Keratinocyte (primary cell): ENCODE data around the gene PLEKHF1. TPM values are rescaled to one million over a fixed set of nuclear protein-coding genes. Genes with fewer than 3 reads are reported as not detected.

Experiments
- DNase-seq: peaks from one replicate; pipeline ENCODE4 v3.0.0-alpha.2; 2011; ENCODE audit warnings: low read depth, missing footprints, low spot score
- FAIRE-seq: peaks from 2 replicates; lab custom pipeline; 2011; peaks lifted over from hg19 to GRCh38; lab: Jason Lieb, UNC
- H2AFZ ChIP-seq: 2 replicates; pipeline ENCODE4 v1.6.0; 2012; ENCODE audit warnings: low read length, control low read depth, inconsistent platforms; ENCODE audit not compliant: control insufficient read depth
- H3K27ac ChIP-seq: 2 replicates; pipeline ENCODE4 v1.5.1; 2011; ENCODE audit warnings: low read length; ENCODE audit not compliant: control insufficient read depth, insufficient read depth
- H3K27me3 ChIP-seq: 3 replicates; pipeline ENCODE4 v1.6.0; 2011; ENCODE audit warnings: low read length; ENCODE audit not compliant: control insufficient read depth, insufficient read depth; ENCODE audit errors: extremely low read depth
- H3K36me3 ChIP-seq, 2 experiments: 2 replicates in 1 of 2; 3 replicates in 1 of 2; pipeline ENCODE4 v1.5.1; 2011; ENCODE audit warnings: low read length in 2 of 2, mild to moderate bottlenecking in 1 of 2; ENCODE audit not compliant: control insufficient read depth in 2 of 2, insufficient read depth in 2 of 2; ENCODE audit errors: extremely low read depth in 1 of 2
- H3K4me1 ChIP-seq: 3 replicates; pipeline ENCODE4 v1.5.1; 2011; ENCODE audit warnings: low read length; ENCODE audit not compliant: control insufficient read depth, insufficient read depth; ENCODE audit errors: extremely low read depth
- H3K4me2 ChIP-seq: 3 replicates; pipeline ENCODE4 v1.6.0; 2011; ENCODE audit warnings: low read depth, low read length; ENCODE audit not compliant: control insufficient read depth, insufficient read depth; ENCODE audit errors: extremely low read depth
- H3K4me3 ChIP-seq, 3 experiments: fragments of 200-600 bp in 1 of 3; sonication (generic) in 1 of 3; 2 replicates in 2 of 3; 3 replicates in 1 of 3; pipeline ENCODE4 v1.5.1; 2011 to 2016; ENCODE audit warnings: low read length in 3 of 3, mild to moderate bottlenecking in 3 of 3, control low read depth in 2 of 3, inconsistent platforms in 1 of 3, low read depth in 1 of 3, mixed read lengths in 1 of 3, mixed run types in 1 of 3, moderate library complexity in 1 of 3; ENCODE audit not compliant: control insufficient read depth in 2 of 3, insufficient read depth in 2 of 3; ENCODE audit errors: extremely low read depth in 1 of 3
- H3K79me2 ChIP-seq: 2 replicates; pipeline ENCODE4 v1.6.0; 2012; ENCODE audit warnings: low read length; ENCODE audit not compliant: control insufficient read depth, insufficient read depth
- H3K9ac ChIP-seq: 3 replicates; pipeline ENCODE4 v1.6.0; 2011; ENCODE audit warnings: low read length; ENCODE audit not compliant: control insufficient read depth, insufficient read depth; ENCODE audit errors: extremely low read depth
- H3K9me1 ChIP-seq: 3 replicates; pipeline ENCODE4 v1.6.0; 2011; ENCODE audit warnings: low read length; ENCODE audit not compliant: control insufficient read depth, insufficient read depth; ENCODE audit errors: extremely low read depth
- H3K9me3 ChIP-seq: 2 replicates; pipeline ENCODE4 v1.5.1; 2012; ENCODE audit warnings: low read depth, low read length; ENCODE audit not compliant: control insufficient read depth
- H4K20me1 ChIP-seq: 3 replicates; pipeline ENCODE4 v1.6.0; 2011; ENCODE audit warnings: low read length; ENCODE audit not compliant: control insufficient read depth, insufficient read depth; ENCODE audit errors: extremely low read depth
- EZH2 ChIP-seq: IDR thresholded peaks from one replicate; pipeline ENCODE4 v1.6.1; 2012; ENCODE audit warnings: inconsistent platforms, mild to moderate bottlenecking, low read length, moderate library complexity
- dilution Hi-C: fragments of 300-500 bp; cut with MboI; formaldehyde crosslinking; loops from one replicate; pipeline ENCODE4 v1.7.0; 2020; ENCODE audit warnings: low sequenced_read_pairs; ENCODE audit not compliant: extremely low pct_ligation_motif_present
- polyA plus RNA-seq, 5 experiments: library from polyadenylated mRNA; depleted of rRNA in 3 of 5; stranded (reverse) in 3 of 5; stranded (forward) in 1 of 5; unstranded in 1 of 5; fragments of >200 nt; gene quantifications; 1 replicate in 1 of 5; 2 replicates in 3 of 5; 3 replicates in 1 of 5; pipeline versions ENCODE4 v1.2.1 to v1.2.3, GENCODE V29; 2011 to 2012; ENCODE audit warnings: missing spikeins in 2 of 5, low read depth in 1 of 5, low replicate concordance in 1 of 5
- TF ChIP-seq, protein P1 (sequence below), 3 experiments: IDR thresholded peaks in 1 of 3; conservative IDR thresholded peaks in 1 of 3; optimal IDR thresholded peaks in 1 of 3; 2 replicates in 2 of 3; 3 replicates in 1 of 3; pipeline versions ENCODE3 to v1.5.1; 2011; ENCODE audit warnings: low read length in 3 of 3, mild to moderate bottlenecking in 3 of 3, moderate library complexity in 2 of 3, control low read depth in 1 of 3, inconsistent platforms in 1 of 3; ENCODE audit not compliant: insufficient read depth in 2 of 3; ENCODE audit errors: extremely low read depth in 1 of 3

Gene PLEKHF1
- polyA plus RNA-seq, 1 donor (not counting 4 experiments of a cell fraction or from before 2014, with no cell fraction given): 9.4 TPM

DNA sequence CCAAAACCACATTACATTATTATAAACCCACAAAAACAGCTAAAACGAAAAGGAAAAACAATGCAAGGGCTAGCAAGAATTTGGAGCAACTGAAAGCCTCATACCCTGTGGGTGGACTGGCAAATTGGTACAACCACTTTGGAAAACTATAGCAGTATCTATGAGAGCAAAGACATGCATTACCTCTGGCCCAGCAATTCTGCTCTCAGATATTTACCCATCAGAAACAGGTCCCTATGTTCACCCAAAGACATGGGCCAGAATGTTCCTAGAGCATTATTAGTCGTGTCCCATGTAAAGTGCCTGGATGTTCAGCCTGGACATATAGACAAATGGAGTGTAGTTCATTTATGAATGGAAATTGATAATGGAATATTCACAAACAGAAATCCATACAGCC is 31.3 kb upstream of the PLEKHF1 start:
- dilution Hi-C loops: no loop called here

DNA sequence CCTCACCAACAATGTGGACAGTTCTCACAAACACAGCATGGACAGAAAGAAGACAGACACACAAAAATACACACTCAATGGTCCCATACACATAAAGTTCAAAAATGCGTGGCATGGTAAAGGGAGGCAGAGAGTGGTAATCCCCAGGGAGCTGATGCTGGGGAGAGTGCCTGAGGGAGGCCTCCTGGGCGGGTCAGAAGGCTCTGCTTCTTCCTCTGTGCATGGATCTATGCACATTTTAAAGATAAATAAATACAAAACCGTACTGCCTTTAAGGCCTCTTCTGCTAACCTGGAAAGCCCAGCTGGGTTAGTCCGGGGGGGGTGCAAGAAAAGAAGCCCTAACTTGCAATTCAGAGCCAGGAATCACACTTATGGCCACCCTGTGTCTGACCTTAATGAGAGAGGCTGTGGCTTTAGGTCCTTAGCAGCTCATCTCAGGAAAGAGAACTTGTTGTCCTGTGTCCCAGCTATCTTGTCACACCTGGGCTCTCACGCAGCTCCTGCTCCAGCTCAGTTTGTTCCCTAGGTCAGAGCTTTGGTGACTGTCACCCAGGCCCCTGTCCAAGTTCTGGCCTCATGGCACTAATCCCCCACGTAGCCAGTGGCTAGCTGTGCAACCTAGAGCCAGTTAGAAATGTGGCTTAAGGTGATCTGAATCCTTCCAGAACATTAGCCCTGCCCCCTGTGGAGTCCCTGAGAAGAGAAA is 30.7 kb upstream of the PLEKHF1 start:
- no peaks in the 10 kb centered on the region for H3K9me1 ChIP-seq
- H3K4me3 ChIP-seq: no peak overlapping the region
- TF ChIP-seq, protein P1, sequence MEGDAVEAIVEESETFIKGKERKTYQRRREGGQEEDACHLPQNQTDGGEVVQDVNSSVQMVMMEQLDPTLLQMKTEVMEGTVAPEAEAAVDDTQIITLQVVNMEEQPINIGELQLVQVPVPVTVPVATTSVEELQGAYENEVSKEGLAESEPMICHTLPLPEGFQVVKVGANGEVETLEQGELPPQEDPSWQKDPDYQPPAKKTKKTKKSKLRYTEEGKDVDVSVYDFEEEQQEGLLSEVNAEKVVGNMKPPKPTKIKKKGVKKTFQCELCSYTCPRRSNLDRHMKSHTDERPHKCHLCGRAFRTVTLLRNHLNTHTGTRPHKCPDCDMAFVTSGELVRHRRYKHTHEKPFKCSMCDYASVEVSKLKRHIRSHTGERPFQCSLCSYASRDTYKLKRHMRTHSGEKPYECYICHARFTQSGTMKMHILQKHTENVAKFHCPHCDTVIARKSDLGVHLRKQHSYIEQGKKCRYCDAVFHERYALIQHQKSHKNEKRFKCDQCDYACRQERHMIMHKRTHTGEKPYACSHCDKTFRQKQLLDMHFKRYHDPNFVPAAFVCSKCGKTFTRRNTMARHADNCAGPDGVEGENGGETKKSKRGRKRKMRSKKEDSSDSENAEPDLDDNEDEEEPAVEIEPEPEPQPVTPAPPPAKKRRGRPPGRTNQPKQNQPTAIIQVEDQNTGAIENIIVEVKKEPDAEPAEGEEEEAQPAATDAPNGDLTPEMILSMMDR (optimal IDR thresholded peaks at IDR 0.05 in 1 of 3, IDR thresholded peaks at IDR 0.05 in 1 of 3, conservative IDR thresholded peaks at IDR 0.05 in 1 of 3; ENCODE audit: extremely low read depth in 1 of 3, insufficient read depth in 2 of 3, low read length in 3 of 3): no peak
- no peak for TF ChIP-seq EZH2
- no peak overlapping the region for H3K4me2 ChIP-seq
- no peak for FAIRE-seq
- H2AFZ ChIP-seq: no peak overlapping the region
- H4K20me1 ChIP-seq: no peaks in the 10 kb centered on the region
- H3K36me3 ChIP-seq: no peaks in the 10 kb centered on the region
- H3K79me2 ChIP-seq: no peaks in the 10 kb centered on the region
- H3K4me1 ChIP-seq: peaks cover 2% of the 10 kb centered on the region
- dilution Hi-C loops: no loop called here
- H3K9ac ChIP-seq: no peak overlapping the region
- no peaks in the 10 kb centered on the region for H3K9me3 ChIP-seq
- no peak overlapping the region for H3K27ac ChIP-seq
- DNase-seq: no peak
- H3K27me3 ChIP-seq: no peaks in the 10 kb centered on the region

More for the DNA sequence above, 31.3 kb upstream of the PLEKHF1 start:
- no peak overlapping the region for H3K4me2 ChIP-seq
- TF ChIP-seq, protein P1 (optimal IDR thresholded peaks at IDR 0.05 in 1 of 3, IDR thresholded peaks at IDR 0.05 in 1 of 3, conservative IDR thresholded peaks at IDR 0.05 in 1 of 3; ENCODE audit: extremely low read depth in 1 of 3, insufficient read depth in 2 of 3, low read length in 3 of 3): no peak
- TF ChIP-seq EZH2: no peak
- no peak overlapping the region for H3K4me3 ChIP-seq
- H3K27me3 ChIP-seq: no peaks in the 10 kb centered on the region
- H3K9me1 ChIP-seq: no peaks in the 10 kb centered on the region
- no peaks in the 10 kb centered on the region for H3K36me3 ChIP-seq
- no peak overlapping the region for H2AFZ ChIP-seq
- no peaks in the 10 kb centered on the region for H3K9me3 ChIP-seq
- H3K79me2 ChIP-seq: no peaks in the 10 kb centered on the region
- DNase-seq (no peak), FAIRE-seq (no peak)
- no peak overlapping the region for H3K9ac ChIP-seq
- peaks cover 2% of the 10 kb centered on the region for H3K4me1 ChIP-seq
- H3K27ac ChIP-seq: no peak overlapping the region
- no peaks in the 10 kb centered on the region for H4K20me1 ChIP-seq
